HepG2 (cell line): ENCODE results near the gene CCL19. TPM values are rescaled to one million over a fixed set of nuclear protein-coding genes. Genes with fewer than 3 reads are reported as not detected.
A peak's percentile ranks its signal among the peaks of the same experiment; 100 is the strongest.

Experiments used
- HNF4G ChIP-seq, 2 experiments: sonication (generic) in 1 of 2; formaldehyde crosslinking in 1 of 2; IDR thresholded peaks; 2 replicates each; pipeline versions ENCODE4 v1.4.0 to v1.6.1; 2011 to 2020; ENCODE audit warnings: borderline replicate concordance in 2 of 2, low read depth in 2 of 2, mild to moderate bottlenecking in 2 of 2, low read length in 1 of 2, missing genetic modification reagents in 1 of 2, moderate library complexity in 1 of 2
- JUND ChIP-seq: sonication (generic); formaldehyde crosslinking; IDR thresholded peaks from 2 replicates; pipeline ENCODE4 v1.8.0; 2022; ENCODE audit warnings: mild to moderate bottlenecking, missing genetic modification reagents
- KDM5A ChIP-seq: fragments of 200-600 bp; sonication (generic); IDR thresholded peaks from 2 replicates; pipeline ENCODE4 v1.7.0; 2018; ENCODE audit warnings: antibody characterized with exemption, mild to moderate bottlenecking, low read length, borderline replicate concordance
- MAZ ChIP-seq, 2 experiments: sonication (generic) in 1 of 2; formaldehyde crosslinking in 1 of 2; IDR thresholded peaks; 2 replicates each; pipeline versions ENCODE4 v1.5.0 to v1.6.1; 2012 to 2020; ENCODE audit warnings: low read depth in 2 of 2, mild to moderate bottlenecking in 2 of 2, borderline replicate concordance in 1 of 2, improper control_type of control experiment in 1 of 2, low read length in 1 of 2, missing genetic modification reagents in 1 of 2, moderate library complexity in 1 of 2
- MED1 ChIP-seq: sonication (generic); formaldehyde crosslinking; IDR thresholded peaks from 2 replicates; pipeline ENCODE4 v1.4.0; 2020; ENCODE audit warnings: missing genetic modification reagents
- PTBP1 ChIP-seq: fragments of 200-400 bp; formaldehyde crosslinking; IDR thresholded peaks from 2 replicates; pipeline ENCODE4 v1.6.1; 2018; ENCODE audit warnings: low read length, low read depth; ENCODE audit not compliant: poor library complexity, severe bottlenecking
- SPEN ChIP-seq: sonication (generic); formaldehyde crosslinking; IDR thresholded peaks from 2 replicates; pipeline ENCODE4 v1.5.1; 2020; ENCODE audit warnings: low read depth, mild to moderate bottlenecking, missing genetic modification reagents
- TP53 ChIP-seq: sonication (generic); formaldehyde crosslinking; conservative IDR thresholded peaks from 2 replicates; pipeline ENCODE4 v1.4.0; 2020; ENCODE audit warnings: missing genetic modification reagents
- ZNF253 ChIP-seq: sonication (generic); formaldehyde crosslinking; IDR thresholded peaks from 2 replicates; pipeline ENCODE4 v1.8.0; 2022; ENCODE audit warnings: mild to moderate bottlenecking, missing genetic modification reagents, borderline replicate concordance
- ZNF530 ChIP-seq: sonication (generic); formaldehyde crosslinking; IDR thresholded peaks from 2 replicates; pipeline ENCODE4 v1.5.0; 2020; ENCODE audit warnings: low read depth, mild to moderate bottlenecking, missing genetic modification reagents
- ZNF598 ChIP-seq: sonication (generic); formaldehyde crosslinking; IDR thresholded peaks from 2 replicates; pipeline ENCODE4 v1.5.1; 2020; ENCODE audit warnings: mild to moderate bottlenecking, missing genetic modification reagents, borderline replicate concordance
- polyA plus RNA-seq, 8 experiments: library from polyadenylated mRNA; depleted of rRNA in 3 of 8; stranded (reverse) in 7 of 8; unstranded in 1 of 8; fragments of >200 nt; fragmentation: Illumina TruSeq in 4 of 8; extraction: Trizol in 4 of 8; gene quantifications; 2 replicates each; pipeline versions ENCODE4 v1.2.1 to v1.2.3, GENCODE V29; 2011 to 2016; ENCODE audit warnings: low read depth in 4 of 8, missing spikeins in 1 of 8, mixed read lengths in 1 of 8; ENCODE audit not compliant: insufficient read depth in 1 of 8
- total RNA-seq, 5 experiments: library from RNA; depleted of rRNA; stranded (reverse); fragments of >200 nt; fragmentation: Illumina TruSeq; extraction: Trizol; gene quantifications; 2 replicates each; pipeline ENCODE4 v1.2.3, GENCODE V29; 2016; ENCODE audit warnings: low read depth in 1 of 5
- TF ChIP-seq, protein P1 (sequence below): sonication (generic); formaldehyde crosslinking; IDR thresholded peaks from 2 replicates; pipeline ENCODE4 v1.5.0; 2020; ENCODE audit warnings: mild to moderate bottlenecking, missing genetic modification reagents, borderline replicate concordance
- TF ChIP-seq, protein P2 (sequence below): sonication (generic); formaldehyde crosslinking; IDR thresholded peaks from 2 replicates; pipeline ENCODE4 v1.4.0; 2020; ENCODE audit warnings: mild to moderate bottlenecking, missing genetic modification reagents
- TF ChIP-seq, protein P3 (sequence below): sonication (generic); formaldehyde crosslinking; IDR thresholded peaks from 2 replicates; pipeline ENCODE4 v1.4.0; 2020; ENCODE audit warnings: missing genetic modification reagents, mild to moderate bottlenecking, borderline replicate concordance
- TF ChIP-seq, protein P4 (sequence below): sonication (generic); formaldehyde crosslinking; IDR thresholded peaks from 2 replicates; pipeline ENCODE4 v1.4.0; 2020; ENCODE audit warnings: missing genetic modification reagents
- TF ChIP-seq, protein P5 (sequence below): sonication (generic); formaldehyde crosslinking; conservative IDR thresholded peaks from 2 replicates; pipeline ENCODE4 v1.4.0; 2020; ENCODE audit warnings: mild to moderate bottlenecking, missing genetic modification reagents, moderate library complexity

CCL19 gene
- total and polyA plus RNA-seq, 2 of the 13 experiments (the other 11 are each of a cell fraction or from before 2014, with no cell fraction given) = not detected

DNA sequence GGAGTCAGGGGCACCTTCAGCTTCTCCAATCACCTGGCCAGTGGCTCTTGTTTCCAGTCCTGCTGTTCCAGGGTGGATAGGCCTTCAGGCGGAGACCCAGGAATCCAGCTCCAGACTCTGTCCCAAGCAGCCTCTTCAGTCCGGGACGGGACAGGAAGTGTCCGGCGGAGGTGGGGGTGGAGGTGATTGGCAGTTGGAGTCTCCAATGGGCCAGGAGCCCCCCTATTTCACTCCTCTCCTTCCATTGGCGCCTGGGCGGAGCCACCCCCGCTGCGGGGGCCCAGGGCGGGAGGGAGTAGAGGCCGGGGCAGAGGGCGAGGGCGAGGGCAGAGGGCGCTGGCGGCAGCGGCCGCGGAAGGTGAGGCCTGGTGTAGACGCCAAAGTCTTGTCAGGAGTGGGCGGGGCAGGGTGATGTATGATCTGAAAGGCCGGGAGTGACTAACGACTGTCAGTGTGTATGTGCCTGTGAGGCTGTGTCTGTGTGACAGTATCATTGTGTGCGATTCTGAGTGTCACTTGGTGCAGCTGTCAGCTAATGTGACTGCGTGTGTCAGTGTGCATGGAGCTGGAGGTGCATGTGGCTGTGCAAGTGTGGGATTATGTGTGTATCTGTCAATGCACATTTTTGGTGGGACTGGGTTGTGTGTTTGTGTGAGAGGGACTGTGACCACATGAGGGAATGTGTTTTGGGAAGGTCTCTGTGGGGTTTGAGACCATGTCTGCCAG, 39.0 kb downstream of the CCL19 start, which contains the start of gene IL11RA (continued):
- TF ChIP-seq, protein P1, sequence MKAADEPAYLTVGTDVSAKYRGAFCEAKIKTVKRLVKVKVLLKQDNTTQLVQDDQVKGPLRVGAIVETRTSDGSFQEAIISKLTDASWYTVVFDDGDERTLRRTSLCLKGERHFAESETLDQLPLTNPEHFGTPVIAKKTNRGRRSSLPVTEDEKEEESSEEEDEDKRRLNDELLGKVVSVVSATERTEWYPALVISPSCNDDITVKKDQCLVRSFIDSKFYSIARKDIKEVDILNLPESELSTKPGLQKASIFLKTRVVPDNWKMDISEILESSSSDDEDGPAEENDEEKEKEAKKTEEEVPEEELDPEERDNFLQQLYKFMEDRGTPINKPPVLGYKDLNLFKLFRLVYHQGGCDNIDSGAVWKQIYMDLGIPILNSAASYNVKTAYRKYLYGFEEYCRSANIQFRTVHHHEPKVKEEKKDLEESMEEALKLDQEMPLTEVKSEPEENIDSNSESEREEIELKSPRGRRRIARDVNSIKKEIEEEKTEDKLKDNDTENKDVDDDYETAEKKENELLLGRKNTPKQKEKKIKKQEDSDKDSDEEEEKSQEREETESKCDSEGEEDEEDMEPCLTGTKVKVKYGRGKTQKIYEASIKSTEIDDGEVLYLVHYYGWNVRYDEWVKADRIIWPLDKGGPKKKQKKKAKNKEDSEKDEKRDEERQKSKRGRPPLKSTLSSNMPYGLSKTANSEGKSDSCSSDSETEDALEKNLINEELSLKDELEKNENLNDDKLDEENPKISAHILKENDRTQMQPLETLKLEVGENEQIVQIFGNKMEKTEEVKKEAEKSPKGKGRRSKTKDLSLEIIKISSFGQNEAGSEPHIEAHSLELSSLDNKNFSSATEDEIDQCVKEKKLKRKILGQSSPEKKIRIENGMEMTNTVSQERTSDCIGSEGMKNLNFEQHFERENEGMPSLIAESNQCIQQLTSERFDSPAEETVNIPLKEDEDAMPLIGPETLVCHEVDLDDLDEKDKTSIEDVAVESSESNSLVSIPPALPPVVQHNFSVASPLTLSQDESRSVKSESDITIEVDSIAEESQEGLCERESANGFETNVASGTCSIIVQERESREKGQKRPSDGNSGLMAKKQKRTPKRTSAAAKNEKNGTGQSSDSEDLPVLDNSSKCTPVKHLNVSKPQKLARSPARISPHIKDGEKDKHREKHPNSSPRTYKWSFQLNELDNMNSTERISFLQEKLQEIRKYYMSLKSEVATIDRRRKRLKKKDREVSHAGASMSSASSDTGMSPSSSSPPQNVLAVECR = peak; percentile 82; the same call in 1 of the 2 replicates
- TF ChIP-seq PTBP1 (no peak), ZNF530 (CRISPR knock-in tag) (no peak), TP53 (CRISPR knock-in tag) (no peak), MAZ (IDR thresholded peaks at IDR 0.05; ENCODE audit: borderline replicate concordance, low read depth, low read length) (peak; percentile 98), MAZ (CRISPR knock-in tag; IDR thresholded peaks at IDR 0.05; ENCODE audit: low read depth) (peak; percentile 73; the same call in 1 of the 2 replicates), KDM5A (no peak; the same call in 1 of the 2 replicates), ZNF253 (no peak), SPEN (CRISPR knock-in tag) (peak; percentile 47; the same call in 1 of the 2 replicates), ZNF598 (CRISPR knock-in tag) (no peak), HNF4G (IDR thresholded peaks at IDR 0.05; ENCODE audit: borderline replicate concordance, low read depth, low read length) (peak; percentile 83), HNF4G (CRISPR knock-in tag; IDR thresholded peaks at IDR 0.05; ENCODE audit: borderline replicate concordance, low read depth) (peak; percentile 84; the same call in 1 of the 2 replicates), MED1 (CRISPR knock-in tag) (peak; percentile 38; the same call in 1 of the 2 replicates), JUND (no peak)
- TF ChIP-seq, protein P2, sequence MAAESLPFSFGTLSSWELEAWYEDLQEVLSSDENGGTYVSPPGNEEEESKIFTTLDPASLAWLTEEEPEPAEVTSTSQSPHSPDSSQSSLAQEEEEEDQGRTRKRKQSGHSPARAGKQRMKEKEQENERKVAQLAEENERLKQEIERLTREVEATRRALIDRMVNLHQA = no peak
- TF ChIP-seq, protein P3, sequence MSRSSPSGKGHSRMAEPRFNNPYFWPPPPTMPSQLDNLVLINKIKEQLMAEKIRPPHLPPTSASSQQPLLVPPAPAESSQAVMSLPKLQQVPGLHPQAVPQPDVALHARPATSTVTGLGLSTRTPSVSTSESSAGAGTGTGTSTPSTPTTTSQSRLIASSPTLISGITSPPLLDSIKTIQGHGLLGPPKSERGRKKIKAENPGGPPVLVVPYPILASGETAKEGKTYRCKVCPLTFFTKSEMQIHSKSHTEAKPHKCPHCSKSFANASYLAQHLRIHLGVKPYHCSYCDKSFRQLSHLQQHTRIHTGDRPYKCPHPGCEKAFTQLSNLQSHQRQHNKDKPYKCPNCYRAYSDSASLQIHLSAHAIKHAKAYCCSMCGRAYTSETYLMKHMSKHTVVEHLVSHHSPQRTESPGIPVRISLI (CRISPR knock-in tag) = no peak
- TF ChIP-seq, protein P4, sequence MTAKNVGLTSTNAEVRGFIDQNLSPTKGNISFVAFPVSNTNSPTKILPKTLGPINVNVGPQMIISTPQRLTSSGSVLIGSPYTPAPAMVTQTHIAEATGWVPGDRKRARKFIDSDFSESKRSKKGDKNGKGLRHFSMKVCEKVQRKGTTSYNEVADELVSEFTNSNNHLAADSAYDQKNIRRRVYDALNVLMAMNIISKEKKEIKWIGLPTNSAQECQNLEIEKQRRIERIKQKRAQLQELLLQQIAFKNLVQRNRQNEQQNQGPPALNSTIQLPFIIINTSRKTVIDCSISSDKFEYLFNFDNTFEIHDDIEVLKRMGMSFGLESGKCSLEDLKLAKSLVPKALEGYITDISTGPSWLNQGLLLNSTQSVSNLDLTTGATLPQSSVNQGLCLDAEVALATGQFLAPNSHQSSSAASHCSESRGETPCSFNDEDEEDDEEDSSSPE (CRISPR knock-in tag) = peak; percentile 75
- TF ChIP-seq, protein P5, sequence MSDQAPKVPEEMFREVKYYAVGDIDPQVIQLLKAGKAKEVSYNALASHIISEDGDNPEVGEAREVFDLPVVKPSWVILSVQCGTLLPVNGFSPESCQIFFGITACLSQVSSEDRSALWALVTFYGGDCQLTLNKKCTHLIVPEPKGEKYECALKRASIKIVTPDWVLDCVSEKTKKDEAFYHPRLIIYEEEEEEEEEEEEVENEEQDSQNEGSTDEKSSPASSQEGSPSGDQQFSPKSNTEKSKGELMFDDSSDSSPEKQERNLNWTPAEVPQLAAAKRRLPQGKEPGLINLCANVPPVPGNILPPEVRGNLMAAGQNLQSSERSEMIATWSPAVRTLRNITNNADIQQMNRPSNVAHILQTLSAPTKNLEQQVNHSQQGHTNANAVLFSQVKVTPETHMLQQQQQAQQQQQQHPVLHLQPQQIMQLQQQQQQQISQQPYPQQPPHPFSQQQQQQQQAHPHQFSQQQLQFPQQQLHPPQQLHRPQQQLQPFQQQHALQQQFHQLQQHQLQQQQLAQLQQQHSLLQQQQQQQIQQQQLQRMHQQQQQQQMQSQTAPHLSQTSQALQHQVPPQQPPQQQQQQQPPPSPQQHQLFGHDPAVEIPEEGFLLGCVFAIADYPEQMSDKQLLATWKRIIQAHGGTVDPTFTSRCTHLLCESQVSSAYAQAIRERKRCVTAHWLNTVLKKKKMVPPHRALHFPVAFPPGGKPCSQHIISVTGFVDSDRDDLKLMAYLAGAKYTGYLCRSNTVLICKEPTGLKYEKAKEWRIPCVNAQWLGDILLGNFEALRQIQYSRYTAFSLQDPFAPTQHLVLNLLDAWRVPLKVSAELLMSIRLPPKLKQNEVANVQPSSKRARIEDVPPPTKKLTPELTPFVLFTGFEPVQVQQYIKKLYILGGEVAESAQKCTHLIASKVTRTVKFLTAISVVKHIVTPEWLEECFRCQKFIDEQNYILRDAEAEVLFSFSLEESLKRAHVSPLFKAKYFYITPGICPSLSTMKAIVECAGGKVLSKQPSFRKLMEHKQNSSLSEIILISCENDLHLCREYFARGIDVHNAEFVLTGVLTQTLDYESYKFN (CRISPR knock-in tag) = peak; percentile 88
